Caco-2 (cell line): ENCODE measurements around the gene NFKBIL1. TPM values are rescaled to one million over a fixed set of nuclear protein-coding genes. Genes with fewer than 3 reads are reported as not detected.

ENCODE experiments used
- BruUV-seq: library from RNA; stranded (reverse); fragments of 400-500 nt; replicated peaks from 2 replicates; lab custom pipeline; 2021; lab: Mats Ljungman, UMichigan
- CTCF ChIA-PET: fragments of 300-600 bp; sonication (Branson Sonifier 250); formaldehyde crosslinking; loops from one replicate; lab custom pipeline; 2022; ENCODE audit warnings: antibody characterized with exemption; lab: Charles Lee
- POLR2A ChIA-PET: fragments of 300-600 bp; sonication (Branson Sonifier 250); formaldehyde crosslinking; loops from one replicate; lab custom pipeline; 2022; ENCODE audit warnings: antibody characterized with exemption; lab: Charles Lee
- DNase-seq, 2 experiments: peaks; one replicate each; pipeline versions ENCODE4 v3.0.0 to v3.0.0-alpha.2; 2020 to 2022
- H3K27me3 ChIP-seq: replicated peaks from 2 replicates; pipeline ENCODE4 v1.6.0; 2011; ENCODE audit warnings: low read length; ENCODE audit not compliant: control insufficient read depth, insufficient read depth
- H3K36me3 ChIP-seq: 2 replicates; pipeline ENCODE4 v1.5.1; 2011; ENCODE audit warnings: low read length; ENCODE audit not compliant: control insufficient read depth, insufficient read depth
- H3K4me1 ChIP-seq: fragments of 250-450 bp; sonication (Bioruptor Pico); 2 replicates; pipeline ENCODE4 v1.5.1; 2020; ENCODE audit warnings: mild to moderate bottlenecking
- H3K4me3 ChIP-seq: 2 replicates; pipeline ENCODE4 v1.5.1; 2011; ENCODE audit warnings: low read depth, mild to moderate bottlenecking, control low read depth, low read length
- H3K9me3 ChIP-seq: fragments of 250-450 bp; sonication (Bioruptor Pico); 2 replicates; pipeline ENCODE4 v1.5.1; 2020; ENCODE audit warnings: mild to moderate bottlenecking, moderate library complexity
- H3K27ac Mint-ChIP-seq: one replicate; pipeline ENCODE4 v1.8.0; 2022; ENCODE audit warnings: mixed read lengths; ENCODE audit not compliant: unreplicated experiment
- H3K27me3 Mint-ChIP-seq: one replicate; pipeline ENCODE4 v1.8.0; 2022; ENCODE audit warnings: mixed read lengths; ENCODE audit not compliant: insufficient read depth, unreplicated experiment
- H3K36me3 Mint-ChIP-seq: one replicate; pipeline ENCODE4 v1.8.0; 2022; ENCODE audit warnings: mild to moderate bottlenecking, mixed read lengths; ENCODE audit not compliant: insufficient read depth, unreplicated experiment
- H3K4me1 Mint-ChIP-seq: one replicate; pipeline ENCODE4 v1.8.0; 2022; ENCODE audit warnings: low read depth, mixed read lengths; ENCODE audit not compliant: unreplicated experiment
- H3K4me3 Mint-ChIP-seq: one replicate; pipeline ENCODE4 v1.8.0; 2022; ENCODE audit warnings: mild to moderate bottlenecking, moderate library complexity, mixed read lengths; ENCODE audit not compliant: unreplicated experiment
- H3K9me3 Mint-ChIP-seq: one replicate; pipeline ENCODE4 v1.8.0; 2022; ENCODE audit warnings: mixed read lengths; ENCODE audit not compliant: unreplicated experiment
- CTCF ChIP-seq, 2 experiments: fragments of 200-600 bp in 1 of 2; IDR thresholded peaks; 1 replicate in 1 of 2; 2 replicates in 1 of 2; pipeline versions ENCODE4 v1.5.1 to v1.8.0; 2011 to 2022; ENCODE audit warnings: antibody characterized with exemption in 1 of 2, control low read depth in 1 of 2, inconsistent platforms in 1 of 2, low read depth in 1 of 2, low read length in 1 of 2, mild to moderate bottlenecking in 1 of 2, moderate library complexity in 1 of 2; ENCODE audit not compliant: insufficient read depth in 1 of 2, severe bottlenecking in 1 of 2, unreplicated experiment in 1 of 2
- intact Hi-C: fragments of 100-400 bp; cut with micrococcal nuclease; formaldehyde crosslinking; loops from one replicate; pipeline ENCODE4 v1.10.0; 2022; ENCODE audit not compliant: unreplicated experiment
- total RNA-seq: library from RNA; stranded (reverse); gene quantifications from 2 replicates; pipeline ENCODE4 v1.2.3, GENCODE V29; 2022

Gene NFKBIL1
- total RNA-seq, 1 experiment from 2014 or later = 14.7 TPM

GRCh38 chr6:31541658-31542521, 5.5 kb upstream of the NFKBIL1 start, which contains the start of gene DDX39B:
Gene DDX39B (minus strand): TSS chr6:31542003. CDS start chr6:31540532, 1,471 bp downstream.
- POLR2A ChIA-PET = interaction anchor here (0.6 to 1.8 kb wide), 15 partner anchors 8 to 384 kb away, joined by 3 to 13 read pairs (median 5); partner anchors contain the start of genes APOM, C6orf47, CLIC1 and GPANK1
- no peaks in the 10 kb centered on the region for H3K27me3 Mint-ChIP-seq

GRCh38 chr6:31543639-31544038, 3.8 kb upstream of the NFKBIL1 start:
- ChIA-PET CTCF (no interaction called here), POLR2A (no interaction called here)
- Histone ChIP-seq H3K4me1 (peaks cover 6% of the 10 kb centered on the region), H3K4me3 (no peak overlapping the region), H3K27me3 (no peaks in the 10 kb centered on the region), H3K36me3 (0 out of 2 replicates have a peak, but pooled peaks cover 1% of the 10 kb centered on the region), H3K9me3 (no peaks in the 10 kb centered on the region)
- no peak for DNase-seq
- Mint-ChIP-seq H3K27me3 (no peaks in the 10 kb centered on the region), H3K36me3 (peaks cover 43% of the 10 kb centered on the region), H3K9me3 (no peaks in the 10 kb centered on the region), H3K27ac (no peak overlapping the region), H3K4me3 (no peak overlapping the region), H3K4me1 (peaks cover 28% of the 10 kb centered on the region)
- no peak for TF ChIP-seq CTCF (IDR thresholded peaks at IDR 0.05; ENCODE audit: insufficient read depth in 1 of 2, low read depth in 1 of 2, low read length in 1 of 2, severe bottlenecking in 1 of 2, unreplicated experiment in 1 of 2)
- no TSS peak for BruUV-seq
- intact Hi-C loops = no loop called here

More at GRCh38 chr6:31541658-31542521, 5.5 kb upstream of the NFKBIL1 start, which contains the start of gene DDX39B:
- intact Hi-C loops = no loop called here
- H3K27ac Mint-ChIP-seq = peak within 1 kb of the TSS; percentile 91
- H3K27me3 ChIP-seq = no peaks in the 10 kb centered on the region
- H3K4me3 ChIP-seq = peak within 1 kb of the TSS; percentile 67
- peak within 1 kb of the TSS; percentile 73 for H3K4me3 Mint-ChIP-seq
- H3K36me3 Mint-ChIP-seq = peaks cover 59% of the 10 kb centered on the region
- peak; percentile 94 to 96 for DNase-seq
- H3K9me3 ChIP-seq = no peaks in the 10 kb centered on the region
- BruUV-seq = no TSS peak
- no peaks in the 10 kb centered on the region; the same call in 1 of the 2 replicates for H3K4me1 ChIP-seq
- peaks cover 23% of the 10 kb centered on the region for H3K4me1 Mint-ChIP-seq
- 0 out of 2 replicates have a peak, but pooled peaks cover 1% of the 10 kb centered on the region for H3K36me3 ChIP-seq
- H3K9me3 Mint-ChIP-seq = no peaks in the 10 kb centered on the region
- CTCF ChIA-PET = interaction anchor here (0.6 to 2.4 kb wide), 4 partner anchors 9 to 1658 kb away, joined by 3 to 6 read pairs (median 4); no protein-coding TSS in a partner anchor
- TF ChIP-seq CTCF (IDR thresholded peaks at IDR 0.05; ENCODE audit: insufficient read depth in 1 of 2, low read depth in 1 of 2, low read length in 1 of 2, severe bottlenecking in 1 of 2, unreplicated experiment in 1 of 2) = no peak

GRCh38 chr6:31544676-31545075, 2.7 kb upstream of the NFKBIL1 start:
- Histone ChIP-seq H3K4me1 (peaks cover 6% of the 10 kb centered on the region), H3K27me3 (no peaks in the 10 kb centered on the region), H3K36me3 (no peaks in the 10 kb centered on the region), H3K9me3 (no peaks in the 10 kb centered on the region), H3K4me3 (no peak overlapping the region)
- no peak for DNase-seq
- intact Hi-C loops = loop anchor here (5.0 kb wide), 2 partner anchors 123 to 193 kb away; partner anchors contain the start of genes CLIC1, CSNK2B and LY6G5B
- BruUV-seq = no TSS peak
- TF ChIP-seq CTCF (IDR thresholded peaks at IDR 0.05; ENCODE audit: insufficient read depth in 1 of 2, low read depth in 1 of 2, low read length in 1 of 2, severe bottlenecking in 1 of 2, unreplicated experiment in 1 of 2) = no peak
- Mint-ChIP-seq H3K27me3 (no peaks in the 10 kb centered on the region), H3K9me3 (no peaks in the 10 kb centered on the region), H3K36me3 (peaks cover 38% of the 10 kb centered on the region), H3K4me3 (no peak overlapping the region), H3K4me1 (peaks cover 20% of the 10 kb centered on the region), H3K27ac (no peak overlapping the region)
- POLR2A ChIA-PET = interaction anchor here (0.5 kb wide), 1 partner anchor 17 kb away, joined by 4 read pairs; no protein-coding TSS in a partner anchor
- CTCF ChIA-PET = interaction anchor here (0.7 kb wide), 1 partner anchor 54 kb away, joined by 3 read pairs; no protein-coding TSS in a partner anchor
